Stimulated activated CD4-positive, alpha-beta T cell treated with anti-CD3 and anti-CD28 coated beads, Interleukin-12 subunit alpha, Interleukin-12 subunit beta, amount 100 ng/mL, for 24 hours (primary cell): Measurements from ENCODE around the gene MIF.
"Not testable (repeated sequence)": the region's sequence is repeated elsewhere in the genome, so short reads cannot be mapped to it uniquely, and the experiment has no call there.

Experiments used
- DNase-seq, 2 experiments: peaks; one replicate each; pipeline ENCODE4 v3.0.0-alpha.2; 2020; ENCODE audit warnings: low read depth in 2 of 2

Gene MIF

GRCh38 chr22:23938328-23939016 is 44.3 kb downstream of the MIF start:
- DNase-seq: no peak

- no peak for DNase-seq
These were observed 44.8 kb downstream of the MIF start for GRCh38 chr22:23939017-23939357.

GRCh38 chr22:23940166-23940565 is 46.0 kb downstream of the MIF start:
- DNase-seq: not testable (repeated sequence)
